NCI-H1048 (cell line): ENCODE results near the gene ANK3.

ENCODE experiments used
- DNase-seq: peaks from one replicate; lab custom pipeline; 2025; lab: John Stamatoyannopoulos, UW

ANK3 gene

DNA sequence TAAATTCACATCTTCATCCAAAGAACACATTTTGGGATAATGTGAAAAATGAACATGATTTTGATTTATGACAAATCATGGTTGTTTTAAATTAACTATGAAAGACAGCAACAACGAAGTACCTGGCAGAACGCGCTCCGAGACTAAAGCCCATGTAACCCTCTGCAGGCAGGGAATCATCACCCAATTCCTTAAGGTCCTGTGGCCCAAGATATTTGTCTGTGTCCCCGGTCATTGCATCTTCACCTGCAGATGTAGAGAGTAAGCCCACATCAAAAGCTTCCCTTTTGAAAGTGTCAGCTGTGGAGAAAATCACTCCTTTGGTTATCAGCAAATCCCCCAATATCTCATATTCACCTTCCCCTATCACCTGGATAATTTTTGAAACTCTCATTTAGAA, 250.8 kb downstream of the ANK3 start:
- no peak for DNase-seq

DNA sequence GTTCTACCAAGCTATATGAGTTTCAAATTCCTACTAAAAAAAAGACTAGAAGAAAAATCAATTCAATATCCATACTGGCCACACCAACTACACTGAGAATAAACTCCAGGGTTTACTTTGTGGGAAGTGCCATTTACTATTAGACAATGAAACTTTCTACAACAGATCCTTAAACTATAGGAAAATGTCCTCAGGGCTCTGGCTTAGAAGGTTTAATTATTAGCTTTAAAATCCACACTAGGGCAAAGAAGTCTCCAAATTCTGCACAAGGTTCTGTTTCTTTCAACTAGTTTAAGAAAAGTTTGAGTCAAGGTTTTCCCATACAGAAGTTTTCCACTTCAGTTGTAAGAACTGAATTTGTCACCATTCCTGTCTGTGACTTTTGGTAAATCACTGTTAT, 251.6 kb downstream of the ANK3 start:
- no peak for DNase-seq

DNA sequence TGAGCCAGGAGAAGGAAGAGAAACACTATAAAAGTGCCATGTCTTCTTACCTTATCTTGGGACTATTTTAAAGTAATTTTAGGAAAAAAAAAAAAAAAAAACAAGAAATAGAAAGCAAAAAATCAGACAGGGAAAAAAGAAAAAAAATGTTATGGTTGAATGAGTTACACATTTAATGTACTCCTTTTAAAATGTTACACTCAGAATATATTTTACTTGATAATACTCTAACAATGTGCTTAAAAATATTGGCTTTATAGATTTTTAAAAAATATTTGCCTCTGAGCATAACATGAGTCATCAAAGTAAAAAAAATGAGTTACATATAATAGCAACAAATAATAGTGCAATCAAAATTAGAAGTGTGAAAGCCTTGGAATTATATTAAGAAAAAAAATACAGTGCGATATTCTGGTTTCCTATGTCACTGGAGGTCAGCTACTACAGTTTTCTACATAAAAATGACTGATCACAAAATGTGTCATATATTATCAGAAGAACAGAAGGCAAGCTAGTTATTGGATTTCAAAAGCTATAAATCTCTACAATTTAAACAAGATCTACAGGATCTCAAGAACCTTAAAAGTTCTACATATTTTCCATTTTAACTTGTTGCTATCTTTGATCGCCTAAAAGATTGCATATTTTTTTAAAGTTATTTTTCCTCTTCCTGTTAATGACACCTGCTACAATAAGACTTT, 252.2 kb downstream of the ANK3 start:
- DNase-seq: no peak

DNA sequence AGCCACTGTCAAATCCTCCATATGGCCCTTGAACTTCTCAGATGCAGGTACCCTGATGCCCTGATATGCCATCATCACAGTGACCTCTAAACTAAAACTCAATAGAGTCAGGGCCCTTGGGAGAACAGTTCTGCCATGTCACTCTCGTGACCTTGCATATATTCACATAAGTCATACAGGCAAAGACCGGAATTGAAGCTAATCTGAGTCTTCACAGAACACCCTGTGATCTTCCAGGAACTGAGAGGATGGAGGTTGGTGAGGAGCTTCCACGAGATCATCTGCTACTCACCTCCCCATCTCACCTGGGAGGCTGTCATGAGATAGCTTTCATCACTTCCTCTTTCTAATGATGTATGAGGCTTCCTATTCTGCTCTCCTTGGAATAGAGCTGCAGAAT, 254.7 kb downstream of the ANK3 start:
- DNase-seq: no peak

DNA sequence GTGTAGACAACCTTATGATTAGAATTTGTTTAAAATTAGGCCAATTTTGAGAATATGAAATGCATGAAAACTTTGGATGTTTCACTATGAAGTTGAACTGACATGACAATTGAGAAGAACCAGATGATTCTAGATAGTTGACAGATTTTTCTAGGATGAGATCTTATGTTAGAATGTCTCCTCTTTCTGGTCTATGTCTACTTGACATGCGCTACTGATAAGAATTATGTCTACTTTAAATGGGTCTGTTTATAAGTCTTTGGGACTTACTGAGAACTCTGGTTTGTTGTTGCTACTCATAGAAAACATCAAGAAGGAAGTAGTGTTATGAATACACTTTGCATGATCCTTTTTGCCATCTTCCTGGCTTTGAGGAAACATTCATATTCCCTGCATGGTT, 255.1 kb downstream of the ANK3 start:
- no peak for DNase-seq

DNA sequence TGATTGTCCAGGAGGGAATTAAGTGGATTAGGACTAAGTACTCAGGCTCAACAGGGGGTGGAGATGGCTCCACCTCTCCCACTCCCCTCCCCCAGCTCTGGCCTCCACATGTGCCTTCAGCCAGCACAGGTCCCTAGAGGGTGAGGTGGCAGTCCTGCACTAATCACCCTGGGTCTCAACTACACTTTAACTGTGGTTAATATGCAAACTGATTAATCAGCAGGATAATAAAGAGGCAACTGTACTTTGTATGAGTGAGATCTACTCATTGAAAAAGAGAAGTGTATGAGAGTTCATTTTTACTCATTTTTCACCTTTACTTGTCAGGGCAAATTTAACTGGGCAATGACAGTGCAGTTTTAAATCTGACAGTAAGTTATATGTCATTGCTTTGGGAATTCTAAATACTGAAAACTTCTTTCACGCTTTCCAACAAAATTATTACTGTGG, 259.5 kb downstream of the ANK3 start:
- DNase-seq: no peak

DNA sequence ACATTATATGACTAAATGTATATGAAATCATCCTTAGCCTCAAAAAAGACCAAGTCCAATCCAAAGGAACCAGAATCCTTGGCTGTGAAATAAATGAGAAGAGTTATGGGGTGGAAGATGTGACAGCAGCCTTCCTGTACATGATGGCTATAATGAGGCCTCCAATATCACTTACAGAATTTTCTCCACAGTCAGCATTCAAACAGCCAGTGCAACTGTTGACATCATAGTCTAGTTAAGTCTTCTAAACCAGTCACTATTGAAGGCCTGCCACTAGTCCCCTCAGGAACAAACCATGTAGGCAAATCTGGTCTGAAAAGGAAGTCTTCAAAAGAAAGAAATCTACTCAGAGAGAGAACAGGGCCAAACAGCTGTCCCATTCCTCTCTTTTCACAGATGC, 263.8 kb downstream of the ANK3 start:
- no peak for DNase-seq

DNA sequence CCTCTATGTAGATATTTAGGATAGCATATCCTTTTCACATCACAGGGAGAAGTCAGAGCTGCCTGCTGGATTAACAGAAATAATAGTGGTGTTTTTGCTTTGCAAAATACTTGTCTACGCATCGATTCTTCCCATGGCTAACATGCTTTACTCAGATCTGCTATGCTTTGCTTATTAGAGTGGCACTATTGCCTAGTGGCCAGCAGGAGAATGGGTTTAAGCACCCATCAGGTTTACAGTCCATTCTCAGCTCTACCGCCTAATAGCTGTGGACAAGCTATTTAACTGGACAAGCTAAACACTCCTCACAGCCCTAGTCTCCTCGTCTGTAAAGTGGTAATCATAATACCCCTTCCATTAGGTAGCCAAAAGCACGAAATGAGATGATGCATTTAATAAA, 265.1 kb downstream of the ANK3 start:
- no peak for DNase-seq

DNA sequence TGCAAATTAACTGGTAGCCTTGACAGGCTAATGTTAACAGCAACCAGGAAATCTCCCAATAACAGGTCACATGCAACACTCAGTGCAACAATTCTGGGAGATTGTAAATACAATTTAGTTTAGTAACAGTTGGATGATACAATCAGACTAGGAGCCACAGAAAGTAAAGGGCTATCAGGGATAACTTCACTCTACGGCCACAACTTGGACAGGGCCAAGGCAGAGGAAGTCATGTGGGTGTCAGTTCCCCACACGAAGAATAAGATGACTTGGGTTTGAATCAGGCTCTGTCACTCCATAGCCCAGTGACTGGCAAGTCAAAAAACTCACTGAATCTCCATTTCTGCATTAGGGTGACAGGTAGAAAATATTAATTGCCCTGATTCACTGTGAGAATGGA, 266.0 kb downstream of the ANK3 start:
- no peak for DNase-seq

DNA sequence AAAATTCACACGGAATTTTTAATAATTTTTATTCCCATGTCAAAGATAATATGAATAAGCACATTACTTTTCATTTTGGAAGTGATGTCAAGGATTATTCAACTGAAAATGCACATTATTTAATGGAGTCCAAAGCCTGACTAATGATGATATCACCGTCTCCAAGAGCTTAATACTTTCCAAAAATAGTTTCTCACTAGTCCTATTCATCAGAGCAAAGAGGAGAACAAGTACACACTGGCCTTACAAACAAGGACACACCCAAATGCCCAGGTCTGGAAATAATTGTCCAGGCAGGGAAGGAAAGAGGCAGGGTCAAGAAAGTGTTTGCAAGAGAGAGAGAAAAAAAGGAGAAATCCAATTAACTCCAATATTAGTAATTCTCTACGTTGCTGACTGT, 266.5 kb downstream of the ANK3 start:
- no peak for DNase-seq

DNA sequence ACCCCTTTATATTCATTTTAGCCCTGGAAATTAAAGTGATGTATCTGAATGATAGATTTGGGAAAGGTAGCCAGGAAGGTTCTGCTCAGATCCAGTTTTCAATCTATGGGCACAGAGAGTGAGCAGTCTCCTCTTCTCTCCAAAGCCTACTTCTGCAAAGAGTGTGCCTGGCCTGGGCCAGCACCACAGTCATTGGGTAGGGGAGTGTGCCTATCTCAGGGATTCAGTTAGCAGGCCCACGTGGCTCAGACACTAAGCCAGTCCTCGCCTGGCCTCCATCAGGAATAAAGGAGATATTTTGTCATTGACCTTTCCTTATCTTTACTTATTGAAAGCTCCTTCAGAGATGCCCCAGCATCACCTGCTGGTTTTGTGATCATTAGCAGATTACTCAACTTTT, 267.5 kb downstream of the ANK3 start:
- DNase-seq: no peak

DNA sequence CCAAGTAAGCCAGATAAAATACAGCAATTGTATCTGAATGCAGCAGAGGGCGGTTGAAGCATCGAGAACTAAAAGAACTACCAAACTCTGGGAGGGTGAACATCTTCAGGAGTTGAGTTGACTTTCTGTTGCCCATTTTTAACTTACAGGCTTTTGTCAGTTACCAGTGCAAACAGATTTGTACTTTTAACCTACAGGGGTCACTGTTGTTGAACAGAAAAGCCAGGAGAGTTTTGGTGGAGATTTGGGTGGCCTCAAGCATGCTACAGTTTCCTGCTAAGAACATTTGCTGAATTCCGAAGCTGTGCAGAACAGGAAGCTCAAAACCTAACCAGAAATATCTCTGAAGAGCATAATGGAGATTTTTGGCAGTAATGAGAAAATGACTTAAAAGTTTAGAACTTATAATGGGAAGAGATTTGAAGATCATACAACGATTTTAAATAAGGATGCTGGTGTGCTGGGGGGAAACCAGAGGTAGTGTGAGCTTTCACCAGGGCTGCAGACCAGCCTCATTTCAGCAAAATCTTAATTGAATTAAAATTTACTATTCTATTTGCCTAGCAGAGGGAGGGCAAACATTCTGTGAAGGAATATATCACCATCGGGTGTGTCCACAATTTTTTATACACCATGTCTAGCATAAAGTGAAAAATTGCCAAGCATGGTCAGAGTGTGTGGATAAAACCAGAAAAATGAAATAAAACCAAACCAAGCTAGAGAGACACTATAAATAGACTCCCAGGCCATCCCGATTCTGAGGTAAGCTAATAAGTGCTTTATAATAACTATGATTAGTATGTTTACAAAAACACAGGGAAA, 274.7 kb downstream of the ANK3 start:
- DNase-seq: no peak

DNA sequence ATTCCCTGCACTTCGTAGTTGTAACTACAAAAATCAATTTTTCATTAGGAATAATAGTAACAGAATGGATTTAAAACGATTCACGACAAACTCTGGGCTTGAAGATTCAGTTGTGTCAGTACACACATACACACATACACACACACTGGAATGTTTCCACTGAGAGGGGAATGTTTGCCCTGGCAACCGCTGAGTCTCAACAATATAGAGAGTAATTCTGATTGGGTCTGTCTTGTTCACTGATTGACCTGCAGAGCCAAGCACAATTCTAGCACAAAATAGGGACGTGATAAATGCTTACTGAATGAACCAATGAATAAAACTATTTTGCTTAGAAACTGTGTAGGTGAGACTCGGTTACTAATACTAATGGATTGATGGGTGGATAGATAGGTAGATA, 278.9 kb downstream of the ANK3 start:
- DNase-seq: no peak

DNA sequence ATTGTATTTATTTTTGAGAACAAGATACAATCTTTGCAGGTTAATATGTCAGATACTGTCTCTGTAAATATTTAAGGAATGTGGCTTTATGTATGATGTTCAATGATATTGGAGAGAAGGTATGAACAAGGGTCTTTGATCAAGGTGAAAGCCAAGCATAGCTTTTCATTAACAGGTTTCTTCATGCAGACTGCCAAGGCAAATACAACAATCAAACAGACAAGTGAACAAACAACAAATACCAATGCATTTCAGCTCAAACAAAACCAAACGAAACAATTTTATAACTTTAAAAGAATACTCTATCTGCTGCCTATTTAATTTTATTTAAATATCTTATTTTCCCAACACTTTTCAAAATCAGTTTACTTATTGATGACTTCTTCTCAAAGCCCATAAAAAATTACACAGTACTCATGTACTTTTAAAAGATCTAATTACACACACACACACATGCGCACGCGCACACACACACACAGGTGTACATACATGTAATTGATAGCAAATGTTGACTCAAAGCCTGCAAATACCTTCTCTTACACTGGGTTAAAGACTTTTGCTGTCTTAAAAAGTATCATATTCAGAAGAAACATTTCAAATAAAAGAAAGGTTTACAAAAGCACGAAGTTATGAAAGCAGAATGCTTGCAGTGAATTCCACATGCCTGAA, 282.2 kb downstream of the ANK3 start:
- no peak for DNase-seq

DNA sequence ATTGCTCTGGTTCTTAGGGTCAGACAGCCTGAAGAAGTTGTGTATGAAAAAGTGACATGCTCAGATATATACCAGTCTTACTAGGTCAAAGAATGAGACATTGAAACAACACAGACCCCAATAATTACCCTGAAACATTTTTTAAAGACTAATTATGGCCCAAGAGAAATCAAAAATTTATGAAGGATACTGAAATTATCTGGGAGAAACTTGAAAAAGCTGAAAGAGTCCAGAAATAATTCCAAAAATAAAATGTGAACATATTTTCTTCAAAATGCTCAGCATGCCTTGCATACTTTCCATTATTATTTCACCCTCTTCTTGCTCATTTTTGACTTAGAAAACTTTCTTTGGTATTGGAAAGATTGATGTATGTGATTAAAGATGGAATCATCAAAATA, 284.4 kb downstream of the ANK3 start:
- DNase-seq: no peak

DNA sequence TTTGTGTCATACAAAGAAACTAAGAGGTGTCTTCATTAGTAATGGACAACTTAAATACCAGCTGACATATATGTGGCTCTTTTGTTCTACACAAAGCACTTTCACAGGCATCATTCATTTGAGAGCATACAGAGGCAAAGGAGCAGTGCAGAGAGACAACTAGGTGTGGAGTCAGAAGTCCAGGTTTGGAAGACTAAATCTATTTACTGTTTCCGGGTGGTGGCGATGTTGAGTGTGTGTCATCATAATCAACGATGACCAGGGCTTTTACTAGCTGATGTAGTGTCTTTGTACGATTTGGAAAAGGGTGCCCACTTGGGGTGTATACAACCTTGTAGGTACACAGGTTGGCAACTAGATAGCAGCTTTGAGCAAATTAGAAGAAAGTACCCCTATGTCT, 287.9 kb downstream of the ANK3 start:
- no peak for DNase-seq

DNA sequence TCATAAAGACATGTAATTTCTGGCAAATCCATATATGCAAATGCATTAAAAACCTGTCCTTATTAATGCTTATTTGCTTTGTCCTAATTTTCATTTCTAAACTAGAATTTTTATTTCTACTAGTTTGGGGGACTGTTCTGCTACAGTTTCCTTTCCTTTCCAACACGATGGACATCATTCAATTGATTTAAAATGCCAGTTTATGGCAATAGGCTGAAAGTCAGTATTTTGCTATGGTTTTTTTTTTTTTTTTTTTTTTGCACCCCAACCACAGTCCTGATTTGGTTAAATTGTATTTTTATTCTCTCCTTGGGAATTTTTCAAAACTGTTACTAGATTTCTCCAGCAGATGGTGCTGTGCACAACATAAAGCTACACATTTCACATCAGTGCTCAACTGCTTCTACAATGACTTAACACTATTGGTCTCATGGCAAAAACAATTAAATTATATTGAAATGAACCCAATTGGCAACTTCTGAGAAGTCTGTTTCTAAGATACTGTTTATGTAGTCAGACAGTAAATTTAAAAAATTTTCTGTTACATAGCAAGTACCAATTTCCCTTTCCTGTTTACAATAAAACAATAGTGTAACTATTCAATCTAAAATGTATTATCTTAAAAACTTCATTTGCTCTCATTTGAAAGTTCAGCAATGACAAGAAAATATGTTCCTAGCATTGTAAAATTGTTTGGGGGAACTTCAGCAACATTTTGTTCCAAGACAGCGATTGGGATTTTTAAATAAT, 289.5 kb downstream of the ANK3 start:
- no peak for DNase-seq

DNA sequence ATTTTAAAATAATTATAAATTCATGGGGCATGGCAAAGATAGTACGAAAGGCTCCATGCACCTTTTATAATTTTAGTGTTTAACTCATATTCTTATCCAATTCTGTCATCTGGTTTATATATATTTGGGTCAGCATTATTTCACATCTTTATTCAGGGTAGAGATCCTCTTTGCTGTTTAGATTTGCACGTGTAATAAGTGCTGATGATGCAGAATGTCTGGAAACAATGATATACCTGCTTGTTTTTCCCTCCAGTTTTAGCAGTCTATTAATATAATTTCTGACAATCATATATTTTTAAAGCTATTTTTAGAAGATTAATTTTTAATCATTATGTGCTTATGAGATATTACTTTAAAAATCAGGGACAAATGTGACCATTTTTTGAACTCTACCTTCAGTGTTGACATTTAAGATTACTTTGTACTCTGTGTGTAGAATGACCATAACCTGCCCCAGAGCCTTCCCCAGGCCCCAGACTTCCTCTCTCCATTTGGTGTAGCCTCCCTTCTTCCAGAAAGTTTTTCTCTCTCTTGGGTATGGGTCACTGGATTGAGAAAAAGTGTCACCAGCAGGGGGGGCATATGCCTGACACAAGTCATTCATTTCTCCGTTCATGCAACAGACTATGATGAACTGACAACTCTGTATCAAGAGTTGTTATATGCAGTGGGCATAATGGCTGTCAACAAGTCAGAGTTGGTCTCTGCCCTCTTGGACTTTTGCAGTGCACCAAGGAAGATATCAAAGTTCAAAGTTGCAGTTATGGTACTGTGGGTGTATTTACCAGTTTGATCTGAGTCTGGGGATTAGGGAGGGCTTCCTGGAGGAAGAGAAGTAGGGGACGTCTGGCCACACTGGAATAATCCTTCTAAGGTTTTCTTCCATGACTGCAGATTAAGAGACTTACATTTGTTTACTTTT, 290.7 kb downstream of the ANK3 start:
- no peak for DNase-seq

DNA sequence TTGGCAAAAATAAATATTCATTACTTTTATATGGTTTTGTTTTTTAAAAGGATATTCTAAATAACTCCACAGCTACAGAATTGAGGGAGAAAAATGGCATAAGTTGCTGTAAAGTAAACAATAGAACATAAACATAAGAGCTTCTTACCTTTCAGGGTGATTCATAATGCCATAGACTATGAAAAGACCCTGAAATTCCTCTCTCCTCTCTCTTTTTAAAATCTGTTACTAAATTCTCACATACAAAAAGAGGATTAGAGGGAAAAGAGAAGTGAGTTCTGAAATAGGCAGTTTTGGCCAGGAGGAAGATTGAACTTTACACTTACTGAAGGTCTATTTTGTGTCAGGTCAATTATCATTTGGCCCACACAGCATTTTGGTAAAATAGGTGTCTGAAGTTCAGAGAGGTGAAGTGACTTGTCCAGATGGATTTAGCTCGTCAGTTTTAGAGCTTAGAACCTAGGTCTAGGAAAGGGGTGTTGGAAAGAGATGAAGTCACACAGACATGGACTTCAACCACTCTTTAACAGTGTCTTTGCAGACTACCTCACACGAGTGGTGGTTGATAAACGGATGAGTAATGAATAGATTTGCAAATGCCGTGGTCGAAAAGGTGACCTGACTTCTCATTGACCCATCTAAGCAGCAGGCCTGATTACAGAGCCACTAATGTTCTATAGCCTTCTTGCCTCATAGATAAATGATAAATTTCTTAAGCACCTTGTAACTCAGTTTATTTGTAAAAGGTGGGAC, 292.7 kb downstream of the ANK3 start:
- no peak for DNase-seq

DNA sequence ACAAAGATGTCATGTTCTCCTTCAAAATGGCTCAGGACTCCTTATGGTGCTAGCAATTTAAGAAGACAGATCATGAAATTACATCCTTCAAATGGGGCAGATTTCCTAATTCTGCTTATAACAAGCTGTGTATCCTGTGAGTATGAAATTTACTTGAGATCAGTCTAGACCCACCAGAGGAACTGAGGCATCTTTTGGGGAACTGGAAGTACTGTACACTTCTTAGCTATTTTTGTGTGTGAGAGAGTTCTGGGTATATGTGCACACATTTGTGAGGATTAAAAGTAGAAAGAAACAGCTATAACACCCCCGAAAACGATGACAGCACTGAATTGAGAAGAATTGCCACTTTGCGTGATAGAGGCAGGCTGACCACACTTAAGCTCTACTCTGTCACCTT, 296.4 kb downstream of the ANK3 start:
- DNase-seq: no peak

DNA sequence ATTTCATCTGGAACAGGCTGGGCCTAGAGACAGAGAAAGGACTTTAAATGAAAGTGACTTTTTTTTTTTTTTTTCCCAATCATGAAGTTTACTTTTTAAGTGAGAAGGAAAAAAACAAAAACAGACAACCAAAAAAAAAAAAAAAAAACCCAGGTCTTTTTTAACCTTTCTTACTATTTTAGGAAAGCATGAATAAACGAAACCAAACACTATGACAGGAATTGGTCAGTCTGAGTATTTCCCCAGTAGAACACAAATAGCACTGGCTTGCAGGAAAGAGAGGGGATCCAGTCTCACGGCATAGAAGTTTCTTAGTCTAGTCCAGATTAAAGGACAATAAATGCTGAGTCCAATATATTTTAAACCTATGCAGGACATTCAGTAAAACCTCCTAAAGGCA, 302.8 kb downstream of the ANK3 start:
- no peak for DNase-seq
